Measurements from ENCODE around the gene NINJ2.

Gene NINJ2

DNA sequence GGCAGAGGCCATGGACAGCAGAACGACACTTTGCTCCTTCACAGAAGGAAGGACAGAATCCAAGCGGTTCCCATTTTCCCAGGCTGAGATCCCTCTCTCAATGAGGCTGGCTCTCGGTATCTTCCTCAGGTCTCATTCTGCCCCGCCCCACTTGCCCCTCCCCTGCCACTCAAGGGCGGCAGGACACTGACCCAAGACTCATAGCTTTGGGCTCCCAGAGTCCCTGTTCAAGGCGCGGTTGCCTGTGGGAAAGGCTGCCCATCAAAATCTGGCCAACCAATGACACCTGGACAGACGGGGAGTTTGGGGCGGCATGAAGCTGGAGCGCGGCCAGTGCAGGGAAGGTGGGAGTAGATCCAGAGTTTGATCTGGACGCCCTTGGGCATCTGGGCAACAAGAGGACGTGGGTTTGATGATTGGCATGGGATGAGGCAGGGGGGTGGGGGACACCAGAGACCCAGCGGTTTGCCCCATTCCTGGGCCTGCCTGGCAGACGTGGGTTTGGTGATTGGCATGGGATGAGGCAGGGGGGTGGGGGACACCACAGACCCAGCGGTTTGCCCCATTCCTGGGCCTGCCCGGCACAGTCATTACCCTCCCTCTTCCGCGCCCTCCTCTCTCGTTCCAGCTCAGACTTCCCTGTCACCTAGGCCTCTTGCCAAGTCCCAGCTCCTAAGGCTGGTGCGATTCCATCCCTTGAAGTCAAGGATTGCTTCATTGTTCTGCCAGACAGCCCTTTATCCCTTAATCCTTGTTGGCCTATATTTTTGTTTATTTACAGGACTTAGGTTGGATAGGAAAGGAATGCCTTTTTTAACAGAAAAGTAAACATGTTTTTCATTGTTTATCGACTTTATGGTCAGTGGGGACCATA lies 92.1 kb downstream of the NINJ2 start:
- no peak overlapping the region for H3K4me3 ChIP-seq (ENCODE audit: low read depth, low read length)
- TF ChIP-seq MAX (IDR thresholded peaks at IDR 0.05; ENCODE audit: low read depth, low read length) (no peak), POLR2A (IDR thresholded peaks at IDR 0.05; ENCODE audit: extremely low read depth, insufficient read length) (no peak), MYC (IDR thresholded peaks at IDR 0.05; ENCODE audit: low read depth, low read length) (no peak)
- TF ChIP-seq, protein P1, sequence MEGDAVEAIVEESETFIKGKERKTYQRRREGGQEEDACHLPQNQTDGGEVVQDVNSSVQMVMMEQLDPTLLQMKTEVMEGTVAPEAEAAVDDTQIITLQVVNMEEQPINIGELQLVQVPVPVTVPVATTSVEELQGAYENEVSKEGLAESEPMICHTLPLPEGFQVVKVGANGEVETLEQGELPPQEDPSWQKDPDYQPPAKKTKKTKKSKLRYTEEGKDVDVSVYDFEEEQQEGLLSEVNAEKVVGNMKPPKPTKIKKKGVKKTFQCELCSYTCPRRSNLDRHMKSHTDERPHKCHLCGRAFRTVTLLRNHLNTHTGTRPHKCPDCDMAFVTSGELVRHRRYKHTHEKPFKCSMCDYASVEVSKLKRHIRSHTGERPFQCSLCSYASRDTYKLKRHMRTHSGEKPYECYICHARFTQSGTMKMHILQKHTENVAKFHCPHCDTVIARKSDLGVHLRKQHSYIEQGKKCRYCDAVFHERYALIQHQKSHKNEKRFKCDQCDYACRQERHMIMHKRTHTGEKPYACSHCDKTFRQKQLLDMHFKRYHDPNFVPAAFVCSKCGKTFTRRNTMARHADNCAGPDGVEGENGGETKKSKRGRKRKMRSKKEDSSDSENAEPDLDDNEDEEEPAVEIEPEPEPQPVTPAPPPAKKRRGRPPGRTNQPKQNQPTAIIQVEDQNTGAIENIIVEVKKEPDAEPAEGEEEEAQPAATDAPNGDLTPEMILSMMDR (IDR thresholded peaks at IDR 0.05; ENCODE audit: low read depth, low read length) = no peak

GRCh38 chr12:570435-570920 lies 92.8 kb downstream of the NINJ2 start:
- no peak for DNase-seq (ENCODE audit: low read depth)
- TF ChIP-seq, protein P1 (IDR thresholded peaks at IDR 0.05; ENCODE audit: low read depth, low read length) = no peak
- TF ChIP-seq POLR2A (IDR thresholded peaks at IDR 0.05; ENCODE audit: extremely low read depth, insufficient read length) (no peak), MYC (IDR thresholded peaks at IDR 0.05; ENCODE audit: low read depth, low read length) (no peak), MAX (IDR thresholded peaks at IDR 0.05; ENCODE audit: low read depth, low read length) (no peak)
- H3K4me3 ChIP-seq (ENCODE audit: low read depth, low read length) = no peak overlapping the region

More for the DNA sequence above, 92.1 kb downstream of the NINJ2 start:
- DNase-seq (ENCODE audit: low read depth) = no peak

DNA sequence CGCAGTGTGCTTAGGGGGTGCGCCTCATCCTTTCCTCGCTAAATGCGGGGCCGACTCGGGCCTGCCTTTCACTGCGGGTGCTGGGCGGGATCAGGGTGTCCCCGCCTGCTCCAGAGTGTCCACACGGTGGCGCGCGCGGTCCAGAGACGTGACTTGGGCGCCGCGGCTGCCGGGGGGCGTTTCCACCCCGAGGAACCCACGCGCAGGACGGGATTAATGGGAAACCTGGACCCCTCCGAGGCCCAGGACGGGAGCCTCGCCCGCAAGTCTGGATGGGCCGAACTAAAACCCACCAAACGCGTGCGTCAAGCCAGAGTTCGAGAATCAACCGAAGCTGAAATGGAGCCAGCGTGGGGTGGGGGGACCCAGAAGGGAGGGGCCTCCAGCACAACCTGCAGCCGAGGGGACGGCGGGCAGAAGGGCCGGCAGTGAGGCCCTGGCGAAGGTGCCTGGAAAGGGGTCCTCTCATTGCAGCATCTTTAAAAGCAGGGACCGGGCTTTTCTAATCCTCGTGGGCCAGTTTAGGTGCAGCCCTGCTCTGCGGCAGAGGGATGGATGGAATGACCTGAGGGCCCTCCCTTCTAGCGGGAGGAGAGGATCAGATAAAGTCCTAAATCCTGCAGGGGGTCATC lies 93.3 kb downstream of the NINJ2 start:
- no peak overlapping the region for H3K4me3 ChIP-seq (ENCODE audit: low read depth, low read length)
- TF ChIP-seq, protein P1 (IDR thresholded peaks at IDR 0.05; ENCODE audit: low read depth, low read length) = peak; percentile 44
- TF ChIP-seq MAX (IDR thresholded peaks at IDR 0.05; ENCODE audit: low read depth, low read length) = no peak
- peak; percentile 77 for DNase-seq (ENCODE audit: low read depth)

- H3K4me3 ChIP-seq (ENCODE audit: low read depth, low read length) = no peak overlapping the region
These were observed 94.1 kb downstream of the NINJ2 start for GRCh38 chr12:569091-569676.

GRCh38 chr12:568486-568885 lies 94.8 kb downstream of the NINJ2 start:
- no peak for TF ChIP-seq POLR2A (IDR thresholded peaks at IDR 0.05; ENCODE audit: extremely low read depth, insufficient read length)
- TF ChIP-seq MYC (IDR thresholded peaks at IDR 0.05; ENCODE audit: low read depth, low read length) = no peak
- TF ChIP-seq, protein P1 (IDR thresholded peaks at IDR 0.05; ENCODE audit: low read depth, low read length) = no peak
- no peak for TF ChIP-seq MAX (IDR thresholded peaks at IDR 0.05; ENCODE audit: low read depth, low read length)
- DNase-seq (ENCODE audit: low read depth) = no peak
- no peak overlapping the region for H3K4me3 ChIP-seq (ENCODE audit: low read depth, low read length)

More at GRCh38 chr12:569091-569676, 94.1 kb downstream of the NINJ2 start:
- TF ChIP-seq POLR2A (IDR thresholded peaks at IDR 0.05; ENCODE audit: extremely low read depth, insufficient read length) = no peak
- no peak for TF ChIP-seq MAX (IDR thresholded peaks at IDR 0.05; ENCODE audit: low read depth, low read length)
- TF ChIP-seq, protein P1 (IDR thresholded peaks at IDR 0.05; ENCODE audit: low read depth, low read length) = no peak
- no peak for TF ChIP-seq MYC (IDR thresholded peaks at IDR 0.05; ENCODE audit: low read depth, low read length)
- no peak for DNase-seq (ENCODE audit: low read depth)
